Endothelial cell of umbilical vein (primary cell): ENCODE results near the gene SLC26A2. TPM values are rescaled to one million over a fixed set of nuclear protein-coding genes. Genes with fewer than 3 reads are reported as not detected.

Source experiments
- BruUV-seq: library from RNA; stranded (reverse); fragments of 400-500 nt; replicated peaks from 2 replicates; lab custom pipeline; 2021; lab: Mats Ljungman, UMichigan
- CTCF ChIA-PET: fragments of 300-600, 350-600 bp; sonication (Branson Sonifier 250); formaldehyde crosslinking; loops from one replicate; lab custom pipeline; 2021; ENCODE audit warnings: antibody characterized with exemption, inconsistent platforms; lab: Charles Lee
- POLR2A ChIA-PET: fragments of 300-600, 350-600 bp; sonication (Branson Sonifier 250); formaldehyde crosslinking; loops from one replicate; lab custom pipeline; 2021; ENCODE audit warnings: antibody characterized with exemption, inconsistent platforms; lab: Charles Lee
- DNase-seq: peaks from one replicate; pipeline ENCODE4 v3.0.0-alpha.2; 2011; ENCODE audit warnings: low read depth, low spot score
- FAIRE-seq: peaks from 2 replicates; lab custom pipeline; 2011; peaks lifted over from hg19 to GRCh38; lab: Jason Lieb, UNC
- H2AFZ ChIP-seq: 2 replicates; pipeline ENCODE4 v1.6.0; 2012; ENCODE audit warnings: low read depth, low read length, control low read depth, inconsistent platforms
- H3K27ac ChIP-seq: 2 replicates; pipeline ENCODE4 v1.5.1; 2011; ENCODE audit warnings: low read depth, mild to moderate bottlenecking, control low read depth, low read length, moderate library complexity; ENCODE audit not compliant: insufficient read depth
- H3K27me3 ChIP-seq, 2 experiments: 2 replicates each; pipeline versions ENCODE4 v1.6.0 to v1.6.1; 2011; ENCODE audit warnings: low read length in 2 of 2, mixed read lengths in 1 of 2; ENCODE audit not compliant: control insufficient read depth in 2 of 2, insufficient read depth in 2 of 2
- H3K36me3 ChIP-seq, 2 experiments: 2 replicates in 1 of 2; 3 replicates in 1 of 2; pipeline ENCODE4 v1.5.1; 2011; ENCODE audit warnings: low read length in 2 of 2, mild to moderate bottlenecking in 1 of 2, moderate library complexity in 1 of 2; ENCODE audit not compliant: control insufficient read depth in 2 of 2, insufficient read depth in 2 of 2; ENCODE audit errors: extremely low read depth in 1 of 2
- H3K4me1 ChIP-seq: 3 replicates; pipeline ENCODE4 v1.5.1; 2011; ENCODE audit warnings: mild to moderate bottlenecking, low read length; ENCODE audit not compliant: control insufficient read depth, insufficient read depth; ENCODE audit errors: extremely low read depth
- H3K4me2 ChIP-seq: 2 replicates; pipeline ENCODE4 v1.6.1; 2011; ENCODE audit warnings: low read length, control low read depth, mixed read lengths; ENCODE audit not compliant: insufficient read depth
- H3K4me3 ChIP-seq, 3 experiments: fragments of 200-600 bp in 1 of 3; sonication (generic), shearing (Covaris generic) in 1 of 3; replicated peaks in 1 of 3; 2 replicates each; pipeline ENCODE4 v1.5.1; 2011 to 2016; ENCODE audit warnings: control low read depth in 3 of 3, low read length in 3 of 3, mild to moderate bottlenecking in 2 of 3, inconsistent platforms in 1 of 3, low read depth in 1 of 3, moderate library complexity in 1 of 3; ENCODE audit not compliant: insufficient read depth in 1 of 3
- H3K79me2 ChIP-seq: 2 replicates; pipeline ENCODE4 v1.6.0; 2012; ENCODE audit warnings: low read length, inconsistent platforms; ENCODE audit not compliant: control insufficient read depth, insufficient read depth
- H3K9ac ChIP-seq: replicated peaks from 2 replicates; pipeline ENCODE3; 2011; ENCODE audit warnings: low read length, control low read depth; ENCODE audit not compliant: insufficient read depth; ENCODE audit errors: extremely low read depth
- H3K9me1 ChIP-seq: replicated peaks from 3 replicates; pipeline ENCODE4 v1.6.0; 2011; ENCODE audit warnings: mild to moderate bottlenecking, low read length; ENCODE audit not compliant: control insufficient read depth, insufficient read depth; ENCODE audit errors: extremely low read depth
- H3K9me3 ChIP-seq: replicated peaks from 2 replicates; pipeline ENCODE4 v1.5.1; 2012; ENCODE audit warnings: low read length, inconsistent platforms; ENCODE audit not compliant: control insufficient read depth, insufficient read depth
- H4K20me1 ChIP-seq: replicated peaks from 2 replicates; pipeline ENCODE3; 2011; ENCODE audit warnings: mild to moderate bottlenecking, low read length; ENCODE audit not compliant: control insufficient read depth, insufficient read depth; ENCODE audit errors: extremely low read depth
- CTCF ChIP-seq, 2 donors: IDR thresholded peaks; 1 replicate in 1 of 2; 2 replicates in 1 of 2; pipeline ENCODE4 v1.5.1; 2011; ENCODE audit warnings: low read length in 2 of 2, mild to moderate bottlenecking in 2 of 2, moderate library complexity in 2 of 2, control low read depth in 1 of 2, inconsistent platforms in 1 of 2, low read depth in 1 of 2; ENCODE audit not compliant: insufficient read depth in 1 of 2; ENCODE audit errors: extremely low read depth in 1 of 2
- EZH2 ChIP-seq: IDR thresholded peaks from 2 replicates; pipeline ENCODE4 v1.6.1; 2012; ENCODE audit warnings: borderline replicate concordance, low read depth, mild to moderate bottlenecking, moderate library complexity, low read length, inconsistent platforms; ENCODE audit not compliant: severe bottlenecking
- FOS ChIP-seq: IDR thresholded peaks from 2 replicates; pipeline ENCODE4 v1.6.1; 2011; ENCODE audit warnings: mild to moderate bottlenecking, low read length, moderate library complexity, borderline replicate concordance; ENCODE audit not compliant: insufficient read depth
- GATA2 ChIP-seq: IDR thresholded peaks from 2 replicates; pipeline ENCODE4 v1.7.0; 2011; ENCODE audit warnings: low read depth, mild to moderate bottlenecking, moderate library complexity, mixed read lengths, low read length; ENCODE audit not compliant: insufficient read length, insufficient read depth
- JUN ChIP-seq: IDR thresholded peaks from 2 replicates; pipeline ENCODE4 v1.6.1; 2011; ENCODE audit warnings: borderline replicate concordance, low read depth; ENCODE audit not compliant: insufficient read length, insufficient read depth
- MAX ChIP-seq: IDR thresholded peaks from 2 replicates; pipeline ENCODE4 v1.6.1; 2011; ENCODE audit not compliant: insufficient read depth, insufficient read length
- MYC ChIP-seq: IDR thresholded peaks from one replicate; pipeline ENCODE4 v1.6.1; 2011; ENCODE audit warnings: mild to moderate bottlenecking, low read depth, low read length
- POLR2A ChIP-seq: IDR thresholded peaks from 2 replicates; pipeline ENCODE4 v1.6.1; 2012; ENCODE audit warnings: low read depth, mild to moderate bottlenecking, control low read depth, low read length
- POLR2AphosphoS5 ChIP-seq: IDR thresholded peaks from 2 replicates; pipeline ENCODE4 v1.6.1; 2012; ENCODE audit warnings: low read depth, mild to moderate bottlenecking, control low read depth, low read length, moderate library complexity; ENCODE audit not compliant: insufficient read depth
- dilution Hi-C: fragments of 300-500 bp; cut with MboI; formaldehyde crosslinking; loops from one replicate; pipeline ENCODE4 v1.15.0; 2019; ENCODE audit warnings: low sequenced_read_pairs; ENCODE audit not compliant: extremely low pct_ligation_motif_present
- intact Hi-C: fragments of 100-400 bp; cut with micrococcal nuclease; formaldehyde crosslinking; loops from one replicate; pipeline ENCODE4 v1.10.0; 2022
- polyA plus RNA-seq, 4 experiments: library from polyadenylated mRNA; depleted of rRNA in 3 of 4; stranded (reverse) in 3 of 4; unstranded in 1 of 4; fragments of >200 nt; gene quantifications; 2 replicates each; pipeline versions ENCODE4 v1.2.1 to v1.2.3, GENCODE V29; 2011 to 2012; ENCODE audit warnings: missing spikeins in 1 of 4
- total RNA-seq: library from RNA; stranded (reverse); gene quantifications from 2 replicates; pipeline ENCODE4 v1.2.3, GENCODE V29; 2021

SLC26A2 gene
- total and polyA plus RNA-seq, 2 donors (not counting 3 experiments of a cell fraction or from before 2014, with no cell fraction given) = 5.9 to 16.8 TPM

DNA sequence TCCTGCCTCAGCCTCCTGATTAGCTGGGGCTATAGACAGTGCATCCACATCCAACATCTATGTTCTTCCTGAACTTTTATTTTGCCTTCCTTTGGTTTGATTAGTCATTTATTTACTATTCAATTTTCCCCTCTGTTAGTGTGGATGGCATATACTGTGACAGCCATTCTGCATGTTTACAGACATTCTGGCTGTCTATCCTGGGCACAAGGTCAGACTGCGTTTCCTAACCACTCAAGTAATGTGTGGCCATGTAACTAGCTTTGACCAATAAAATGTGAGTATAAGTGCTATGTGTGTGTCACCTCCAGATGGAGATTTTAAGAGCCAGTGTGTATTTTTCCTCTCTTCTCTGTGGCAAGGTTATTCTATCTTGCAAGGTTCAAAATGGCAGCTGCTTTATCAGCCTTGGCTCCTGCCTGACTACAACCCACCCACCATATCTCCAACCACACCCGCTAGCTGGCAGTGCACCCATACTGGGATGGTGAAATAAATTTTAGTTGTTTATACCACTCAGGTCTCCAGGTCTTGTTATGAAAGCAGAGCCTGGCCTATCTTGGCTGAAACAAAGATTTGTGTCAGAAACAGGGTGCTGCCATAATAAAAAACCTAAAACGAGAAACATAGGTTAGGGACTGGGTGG lies 48.2 kb upstream of the SLC26A2 start:
- TF ChIP-seq MYC (no peak), POLR2A (no peak), CTCF (IDR thresholded peaks at IDR 0.05; ENCODE audit: extremely low read depth in 1 of 2, insufficient read depth in 1 of 2, low read depth in 1 of 2, low read length in 2 of 2) (no peak), JUN (no peak), GATA2 (no peak), POLR2AphosphoS5 (no peak), EZH2 (no peak), FOS (no peak), MAX (no peak)
- POLR2A ChIA-PET = interaction anchor here (0.6 kb wide), 1 partner anchor 15 kb away, joined by 3 read pairs; no protein-coding TSS in a partner anchor
- Histone ChIP-seq H3K4me1 (peaks cover 23% of the 10 kb centered on the region), H3K9me1 (no peaks in the 10 kb centered on the region), H3K4me3 (no peak overlapping the region), H4K20me1 (no peaks in the 10 kb centered on the region), H3K27ac (no peak overlapping the region), H3K9me3 (no peaks in the 10 kb centered on the region), H3K79me2 (no peaks in the 10 kb centered on the region), H3K36me3 (no peaks in the 10 kb centered on the region), H3K4me2 (no peak overlapping the region), H3K9ac (no peak overlapping the region), H3K27me3 (peaks cover 0 to under 1% of the 10 kb centered on the region in 2 experiments), H2AFZ (no peak overlapping the region)
- CTCF ChIA-PET = interaction anchor here (0.6 to 2.8 kb wide), 8 partner anchors 10 to 78 kb away, joined by 3 to 8 read pairs (median 4); no protein-coding TSS in a partner anchor
- BruUV-seq = no TSS peak
- no peak for FAIRE-seq
- dilution Hi-C loops (no loop called here), intact Hi-C loops (no loop called here)
- DNase-seq = no peak
